Measurements from ENCODE around the gene EVC.
"Not testable (repeated sequence)": the region's sequence is repeated elsewhere in the genome, so short reads cannot be mapped to it uniquely, and the experiment has no call there.

The EVC gene

DNA sequence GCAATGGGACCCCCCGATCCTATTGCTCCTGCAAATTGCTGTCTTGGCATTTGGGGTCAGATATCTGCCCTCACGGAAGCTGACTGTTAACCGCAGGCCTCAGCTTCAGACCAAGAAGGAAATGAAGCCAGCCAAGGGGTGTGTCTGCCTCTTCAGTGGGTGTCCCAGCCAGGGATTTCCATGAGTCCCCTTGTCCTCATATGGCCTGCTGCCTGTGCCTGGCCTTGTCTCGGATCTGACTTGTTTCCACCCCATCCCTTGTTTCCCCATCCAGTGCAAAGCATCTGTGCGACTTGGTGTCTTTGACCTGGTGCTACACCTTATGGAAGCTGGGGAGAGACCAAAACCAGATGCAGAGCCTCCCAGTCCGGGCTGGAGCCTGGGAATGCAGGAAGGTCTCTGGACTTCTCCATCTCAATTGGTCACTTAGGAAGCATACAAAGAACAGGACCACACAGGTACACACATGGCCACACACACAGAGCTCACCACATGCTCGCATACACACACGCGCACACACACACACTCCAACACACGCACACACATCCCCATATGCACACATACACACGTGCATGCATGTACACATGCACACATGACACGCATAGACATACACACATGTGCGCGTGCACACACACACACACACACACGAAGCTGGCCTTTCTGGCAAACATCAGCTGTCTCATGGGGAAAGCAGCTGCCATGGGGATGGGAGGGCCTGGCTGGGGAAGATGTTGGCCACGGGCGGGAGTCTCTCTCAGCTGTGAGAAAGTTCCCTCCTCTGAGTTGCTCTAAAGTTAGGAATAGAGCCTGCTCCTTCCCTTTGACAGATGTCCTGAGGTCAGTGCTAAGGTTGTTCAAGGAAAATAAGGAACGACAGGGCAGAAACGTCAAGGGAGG is 116.4 kb downstream of the EVC start:
- H3K9ac ChIP-seq (ENCODE audit: insufficient read length, low read depth) = no peak overlapping the region
- H3K4me3 ChIP-seq (ENCODE audit: insufficient read length, low read depth) = no peak overlapping the region
- no peaks in the 10 kb centered on the region for H3K9me3 ChIP-seq (ENCODE audit: insufficient read depth, low read length)
- no peak for TF ChIP-seq ZNF274 (IDR thresholded peaks at IDR 0.05; ENCODE audit: low read depth, low read length)
- TF ChIP-seq SUZ12 (IDR thresholded peaks at IDR 0.05; ENCODE audit: extremely low read depth, insufficient read depth, insufficient read length) = no peak
- TF ChIP-seq YY1 (IDR thresholded peaks at IDR 0.05; ENCODE audit: insufficient read depth, insufficient read length) = no peak
- no peak for DNase-seq (ENCODE audit: low read depth, low spot score)
- no peaks in the 10 kb centered on the region for H3K27me3 ChIP-seq (ENCODE audit: insufficient read depth, insufficient read length)
- peaks cover 69% of the 10 kb centered on the region for H3K36me3 ChIP-seq (ENCODE audit: insufficient read depth, insufficient read length, low read length)
- H3K4me1 ChIP-seq (ENCODE audit: insufficient read depth, insufficient read length) = no peaks in the 10 kb centered on the region

GRCh38 chr4:5828005-5828391 is 117.0 kb downstream of the EVC start:
- Histone ChIP-seq H3K9ac (ENCODE audit: insufficient read length, low read depth) (no peak overlapping the region), H3K27me3 (ENCODE audit: insufficient read depth, insufficient read length) (no peaks in the 10 kb centered on the region), H3K36me3 (ENCODE audit: insufficient read depth, insufficient read length, low read length) (peaks cover 63% of the 10 kb centered on the region), H3K4me1 (ENCODE audit: insufficient read depth, insufficient read length) (no peaks in the 10 kb centered on the region), H3K4me3 (ENCODE audit: insufficient read length, low read depth) (no peak overlapping the region), H3K9me3 (ENCODE audit: insufficient read depth, low read length) (no peaks in the 10 kb centered on the region)
- TF ChIP-seq SUZ12 (IDR thresholded peaks at IDR 0.05; ENCODE audit: extremely low read depth, insufficient read depth, insufficient read length) = no peak
- no peak for DNase-seq (ENCODE audit: low read depth, low spot score)

DNA sequence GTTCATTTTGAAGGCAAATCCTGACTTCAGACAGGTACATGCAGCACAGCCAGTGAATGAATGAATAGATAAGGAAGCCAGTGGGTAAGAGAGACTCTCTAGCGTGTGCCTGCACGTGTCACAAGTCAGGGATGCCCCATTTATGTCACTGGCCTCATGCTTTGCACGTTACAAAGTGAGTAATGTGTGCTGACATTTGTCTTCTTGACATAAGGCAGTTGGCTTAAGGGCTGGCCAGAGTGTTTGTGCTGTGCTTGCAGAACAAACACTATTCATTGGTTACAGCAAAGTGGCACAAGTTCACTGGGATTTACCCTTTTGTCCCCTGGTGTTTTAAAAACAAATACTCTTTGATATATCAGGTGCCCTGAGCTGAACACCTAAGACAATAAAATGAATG is 125.9 kb downstream of the EVC start:
- TF ChIP-seq ZNF274 (IDR thresholded peaks at IDR 0.05; ENCODE audit: low read depth, low read length) = no peak
- TF ChIP-seq SUZ12 (IDR thresholded peaks at IDR 0.05; ENCODE audit: extremely low read depth, insufficient read depth, insufficient read length) = no peak
- TF ChIP-seq YY1 (IDR thresholded peaks at IDR 0.05; ENCODE audit: insufficient read depth, insufficient read length) = no peak
- H3K27me3 ChIP-seq (ENCODE audit: insufficient read depth, insufficient read length) = no peaks in the 10 kb centered on the region
- H3K9ac ChIP-seq (ENCODE audit: insufficient read length, low read depth) = no peak overlapping the region
- H3K36me3 ChIP-seq (ENCODE audit: insufficient read depth, insufficient read length, low read length) = peaks cover 68% of the 10 kb centered on the region
- no peaks in the 10 kb centered on the region for H3K9me3 ChIP-seq (ENCODE audit: insufficient read depth, low read length)
- no peak overlapping the region for H3K4me3 ChIP-seq (ENCODE audit: insufficient read length, low read depth)
- DNase-seq (ENCODE audit: low read depth, low spot score) = no peak
- no peaks in the 10 kb centered on the region for H3K4me1 ChIP-seq (ENCODE audit: insufficient read depth, insufficient read length)

GRCh38 chr4:5837483-5837882 is 126.5 kb downstream of the EVC start:
- H3K4me1 ChIP-seq (ENCODE audit: insufficient read depth, insufficient read length); DNase-seq (ENCODE audit: low read depth, low spot score); H3K27me3 ChIP-seq (ENCODE audit: insufficient read depth, insufficient read length); H3K4me3 ChIP-seq (ENCODE audit: insufficient read length, low read depth); H3K9ac ChIP-seq (ENCODE audit: insufficient read length, low read depth); H3K9me3 ChIP-seq (ENCODE audit: insufficient read depth, low read length): not testable (repeated sequence)
- H3K36me3 ChIP-seq (ENCODE audit: insufficient read depth, insufficient read length, low read length) = peaks cover 72% of the 10 kb centered on the region

- H3K4me3 ChIP-seq (ENCODE audit: insufficient read length, low read depth) = no peak overlapping the region
- no peak for TF ChIP-seq SUZ12 (IDR thresholded peaks at IDR 0.05; ENCODE audit: extremely low read depth, insufficient read depth, insufficient read length)
- no peak for TF ChIP-seq ZNF274 (IDR thresholded peaks at IDR 0.05; ENCODE audit: low read depth, low read length)
- no peak for TF ChIP-seq YY1 (IDR thresholded peaks at IDR 0.05; ENCODE audit: insufficient read depth, insufficient read length)
- no peaks in the 10 kb centered on the region for H3K27me3 ChIP-seq (ENCODE audit: insufficient read depth, insufficient read length)
- H3K36me3 ChIP-seq (ENCODE audit: insufficient read depth, insufficient read length, low read length) = peaks cover 79% of the 10 kb centered on the region
- no peaks in the 10 kb centered on the region for H3K4me1 ChIP-seq (ENCODE audit: insufficient read depth, insufficient read length)
- no peak overlapping the region for H3K9ac ChIP-seq (ENCODE audit: insufficient read length, low read depth)
- no peaks in the 10 kb centered on the region for H3K9me3 ChIP-seq (ENCODE audit: insufficient read depth, low read length)
- no peak for DNase-seq (ENCODE audit: low read depth, low spot score)
Observed at GRCh38 chr4:5839332-5839731, 128.3 kb downstream of the EVC start.

GRCh38 chr4:5839751-5840674 is 129.0 kb downstream of the EVC start:
- Histone ChIP-seq H3K9me3 (ENCODE audit: insufficient read depth, low read length) (no peaks in the 10 kb centered on the region), H3K9ac (ENCODE audit: insufficient read length, low read depth) (no peak overlapping the region), H3K4me1 (ENCODE audit: insufficient read depth, insufficient read length) (no peaks in the 10 kb centered on the region), H3K36me3 (ENCODE audit: insufficient read depth, insufficient read length, low read length) (peaks cover 76% of the 10 kb centered on the region), H3K27me3 (ENCODE audit: insufficient read depth, insufficient read length) (no peaks in the 10 kb centered on the region), H3K4me3 (ENCODE audit: insufficient read length, low read depth) (no peak overlapping the region)
- no peak for TF ChIP-seq YY1 (IDR thresholded peaks at IDR 0.05; ENCODE audit: insufficient read depth, insufficient read length)
- TF ChIP-seq ZNF274 (IDR thresholded peaks at IDR 0.05; ENCODE audit: low read depth, low read length) = no peak
- TF ChIP-seq SUZ12 (IDR thresholded peaks at IDR 0.05; ENCODE audit: extremely low read depth, insufficient read depth, insufficient read length) = no peak
- no peak for DNase-seq (ENCODE audit: low read depth, low spot score)

GRCh38 chr4:5842456-5842855 is 131.5 kb downstream of the EVC start:
- H3K9me3 ChIP-seq (ENCODE audit: insufficient read depth, low read length) = no peaks in the 10 kb centered on the region
- H3K4me3 ChIP-seq (ENCODE audit: insufficient read length, low read depth) = no peak overlapping the region
- no peak overlapping the region for H3K9ac ChIP-seq (ENCODE audit: insufficient read length, low read depth)
- no peak for TF ChIP-seq SUZ12 (IDR thresholded peaks at IDR 0.05; ENCODE audit: extremely low read depth, insufficient read depth, insufficient read length)
- no peak for TF ChIP-seq YY1 (IDR thresholded peaks at IDR 0.05; ENCODE audit: insufficient read depth, insufficient read length)
- no peak for TF ChIP-seq ZNF274 (IDR thresholded peaks at IDR 0.05; ENCODE audit: low read depth, low read length)
- peaks cover 62% of the 10 kb centered on the region for H3K36me3 ChIP-seq (ENCODE audit: insufficient read depth, insufficient read length, low read length)
- no peaks in the 10 kb centered on the region for H3K4me1 ChIP-seq (ENCODE audit: insufficient read depth, insufficient read length)
- H3K27me3 ChIP-seq (ENCODE audit: insufficient read depth, insufficient read length) = no peaks in the 10 kb centered on the region
- DNase-seq (ENCODE audit: low read depth, low spot score) = no peak

Data from NT2/D1 (cell line).